Adrenal gland (tissue), 5 donors: ENCODE data around the gene GRIN2D.

Experiments used
- POLR2A ChIP-seq, 2 donors: fragments of 450-650 bp; IDR thresholded peaks; one replicate each; pipeline ENCODE4 v1.6.1; 2017; ENCODE audit warnings: antibody characterized with exemption in 2 of 2, mild to moderate bottlenecking in 2 of 2, moderate library complexity in 1 of 2
- TF ChIP-seq, protein P1 (sequence below), 6 experiments: fragments of 450-650 bp in 4 of 6; fragments of 200-600 bp in 2 of 6; sonication (generic) in 1 of 6; IDR thresholded peaks; 1 replicate in 5 of 6; 2 replicates in 1 of 6; pipeline versions ENCODE4 v1.5.1 to v1.8.0; 2016 to 2021; ENCODE audit warnings: antibody characterized with exemption in 6 of 6, mild to moderate bottlenecking in 2 of 6, moderate library complexity in 1 of 6
- donor health status: DM: no; HTN: no; CAD: no.

DNA sequence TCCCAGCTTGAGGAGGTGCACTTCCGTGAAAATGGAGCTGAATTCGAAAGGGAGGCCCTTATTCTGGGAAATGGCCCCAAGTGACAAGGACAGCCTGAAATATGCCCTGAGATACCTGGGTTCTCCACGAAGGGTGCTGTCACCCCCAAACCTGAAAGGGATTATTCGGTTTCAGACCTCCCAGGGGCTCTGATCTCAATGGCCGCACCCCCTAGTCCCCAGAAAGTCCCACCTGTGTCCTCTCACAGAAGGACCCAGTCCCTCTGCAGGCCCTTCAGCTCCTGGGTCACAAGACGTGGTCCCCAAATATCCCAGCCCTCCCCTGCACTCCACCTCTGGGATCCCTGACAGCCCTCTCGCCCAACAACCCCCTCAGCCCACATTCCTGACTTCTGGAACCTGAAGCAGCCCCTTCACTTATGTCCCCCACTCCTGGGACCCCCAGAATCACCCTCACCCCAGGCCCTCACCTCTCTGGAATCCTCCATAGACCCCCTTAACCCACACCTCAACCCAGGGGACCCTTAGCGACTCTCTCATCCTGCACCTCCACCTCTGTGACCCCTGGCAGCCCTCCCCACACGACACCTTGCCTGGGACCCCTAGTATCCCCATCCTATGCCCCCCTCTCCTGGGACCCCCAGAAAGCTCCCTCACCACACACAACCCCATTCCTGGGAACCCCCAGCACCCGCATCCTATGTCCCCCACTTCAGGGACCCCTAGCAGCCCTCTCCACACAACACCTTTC is 28.7 kb upstream of the GRIN2D start:
- no peak for TF ChIP-seq POLR2A (IDR thresholded peaks at IDR 0.05)
- TF ChIP-seq, protein P1, sequence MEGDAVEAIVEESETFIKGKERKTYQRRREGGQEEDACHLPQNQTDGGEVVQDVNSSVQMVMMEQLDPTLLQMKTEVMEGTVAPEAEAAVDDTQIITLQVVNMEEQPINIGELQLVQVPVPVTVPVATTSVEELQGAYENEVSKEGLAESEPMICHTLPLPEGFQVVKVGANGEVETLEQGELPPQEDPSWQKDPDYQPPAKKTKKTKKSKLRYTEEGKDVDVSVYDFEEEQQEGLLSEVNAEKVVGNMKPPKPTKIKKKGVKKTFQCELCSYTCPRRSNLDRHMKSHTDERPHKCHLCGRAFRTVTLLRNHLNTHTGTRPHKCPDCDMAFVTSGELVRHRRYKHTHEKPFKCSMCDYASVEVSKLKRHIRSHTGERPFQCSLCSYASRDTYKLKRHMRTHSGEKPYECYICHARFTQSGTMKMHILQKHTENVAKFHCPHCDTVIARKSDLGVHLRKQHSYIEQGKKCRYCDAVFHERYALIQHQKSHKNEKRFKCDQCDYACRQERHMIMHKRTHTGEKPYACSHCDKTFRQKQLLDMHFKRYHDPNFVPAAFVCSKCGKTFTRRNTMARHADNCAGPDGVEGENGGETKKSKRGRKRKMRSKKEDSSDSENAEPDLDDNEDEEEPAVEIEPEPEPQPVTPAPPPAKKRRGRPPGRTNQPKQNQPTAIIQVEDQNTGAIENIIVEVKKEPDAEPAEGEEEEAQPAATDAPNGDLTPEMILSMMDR (IDR thresholded peaks at IDR 0.05), result no peak
